ENCODE measurements around the gene NUDT8.

DNA sequence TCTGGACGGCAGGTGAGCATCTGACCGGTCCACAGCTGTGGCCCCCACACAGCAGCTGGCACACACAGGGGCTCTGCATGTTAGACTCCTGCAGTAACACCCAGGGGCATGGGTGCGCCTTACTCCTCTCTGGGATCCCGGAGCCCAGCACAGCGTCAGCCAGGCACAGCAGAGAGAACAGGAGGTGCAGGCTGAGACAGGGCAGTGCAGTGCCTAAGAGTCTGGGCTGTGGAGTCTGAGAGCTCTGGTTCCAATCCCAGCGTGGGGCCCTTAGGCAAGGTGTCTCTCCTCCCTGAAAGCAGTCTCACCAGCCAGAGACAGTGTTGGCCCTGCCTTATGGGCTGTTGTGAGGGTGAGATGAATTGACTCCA lies 2.3 kb downstream of the NUDT8 start:
- TF ChIP-seq CTCF (IDR thresholded peaks at IDR 0.05) = no peak
- no peak for TF ChIP-seq POLR2A (IDR thresholded peaks at IDR 0.05)
